Lower leg skin (tissue), 3 donors: ENCODE results near the gene LTBP3.

Source experiments
- POLR2A ChIP-seq, 2 donors: fragments of 450-650 bp; IDR thresholded peaks; one replicate each; pipeline ENCODE4 v1.6.1; 2016 to 2017; ENCODE audit warnings: antibody characterized with exemption in 2 of 2, mild to moderate bottlenecking in 1 of 2, moderate library complexity in 1 of 2
- TF ChIP-seq, protein P1 (sequence below), 3 donors: fragments of 450-650 bp; IDR thresholded peaks; one replicate each; pipeline ENCODE4 v1.5.1; 2016; ENCODE audit warnings: antibody characterized with exemption in 3 of 3, mild to moderate bottlenecking in 3 of 3, moderate library complexity in 2 of 3

GRCh38 chr11:65599955-65600246 is 41.7 kb upstream of the LTBP3 start:
- TF ChIP-seq, protein P1, sequence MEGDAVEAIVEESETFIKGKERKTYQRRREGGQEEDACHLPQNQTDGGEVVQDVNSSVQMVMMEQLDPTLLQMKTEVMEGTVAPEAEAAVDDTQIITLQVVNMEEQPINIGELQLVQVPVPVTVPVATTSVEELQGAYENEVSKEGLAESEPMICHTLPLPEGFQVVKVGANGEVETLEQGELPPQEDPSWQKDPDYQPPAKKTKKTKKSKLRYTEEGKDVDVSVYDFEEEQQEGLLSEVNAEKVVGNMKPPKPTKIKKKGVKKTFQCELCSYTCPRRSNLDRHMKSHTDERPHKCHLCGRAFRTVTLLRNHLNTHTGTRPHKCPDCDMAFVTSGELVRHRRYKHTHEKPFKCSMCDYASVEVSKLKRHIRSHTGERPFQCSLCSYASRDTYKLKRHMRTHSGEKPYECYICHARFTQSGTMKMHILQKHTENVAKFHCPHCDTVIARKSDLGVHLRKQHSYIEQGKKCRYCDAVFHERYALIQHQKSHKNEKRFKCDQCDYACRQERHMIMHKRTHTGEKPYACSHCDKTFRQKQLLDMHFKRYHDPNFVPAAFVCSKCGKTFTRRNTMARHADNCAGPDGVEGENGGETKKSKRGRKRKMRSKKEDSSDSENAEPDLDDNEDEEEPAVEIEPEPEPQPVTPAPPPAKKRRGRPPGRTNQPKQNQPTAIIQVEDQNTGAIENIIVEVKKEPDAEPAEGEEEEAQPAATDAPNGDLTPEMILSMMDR (IDR thresholded peaks at IDR 0.05) = no peak
- TF ChIP-seq POLR2A (IDR thresholded peaks at IDR 0.05) = no peak
